GM23338 (cell line): ENCODE data around the gene SLC25A22. TPM values are rescaled to one million over a fixed set of nuclear protein-coding genes. Genes with fewer than 3 reads are reported as not detected.
A peak's percentile ranks its signal among the peaks of the same experiment; 100 is the strongest.

Experiments used
- ATAC-seq: fragments of 200-7000 bp; cut with Tn5 transposase; 3 replicates; pipeline ENCODE4 v1.9.1; 2020
- DNase-seq: peaks from one replicate; pipeline ENCODE4 v3.0.0-alpha.2; 2015; ENCODE audit warnings: low spot score
- H2AFZ ChIP-seq: fragments of 200-600 bp; sonication (generic); 2 replicates; pipeline ENCODE4 v1.8.0; 2016; ENCODE audit warnings: antibody characterized with exemption, mild to moderate bottlenecking, moderate library complexity
- H3F3A ChIP-seq: fragments of 200-600 bp; sonication (generic); replicated peaks from 2 replicates; pipeline ENCODE4 v1.8.0; 2017; ENCODE audit warnings: antibody characterized with exemption, mixed run types, low read depth
- H3K27ac ChIP-seq: fragments of 200-600 bp; sonication (generic); 2 replicates; pipeline ENCODE4 v1.6.1; 2016; ENCODE audit warnings: low read depth
- H3K27me3 ChIP-seq: fragments of 200-600 bp; sonication (generic); 2 replicates; pipeline ENCODE4 v1.8.0; 2016; ENCODE audit warnings: mild to moderate bottlenecking, mixed run types, moderate library complexity; ENCODE audit not compliant: insufficient read depth
- H3K36me3 ChIP-seq: fragments of 200-600 bp; sonication (generic); 2 replicates; pipeline ENCODE4 v1.8.0; 2016; ENCODE audit warnings: mild to moderate bottlenecking; ENCODE audit not compliant: insufficient read depth
- H3K4me1 ChIP-seq: fragments of 200-600 bp; sonication (generic); 2 replicates; pipeline ENCODE4 v1.8.0; 2016; ENCODE audit warnings: mild to moderate bottlenecking, moderate library complexity; ENCODE audit not compliant: insufficient read depth
- H3K4me2 ChIP-seq: fragments of 200-600 bp; sonication (generic); 2 replicates; pipeline ENCODE4 v1.7.1; 2017; ENCODE audit warnings: mixed run types
- H3K4me3 ChIP-seq: fragments of 200-600 bp; sonication (generic); 2 replicates; pipeline ENCODE4 v1.6.1; 2016; ENCODE audit warnings: mixed run types
- H3K79me2 ChIP-seq: fragments of 200-600 bp; sonication (generic); replicated peaks from 2 replicates; pipeline ENCODE4 v1.8.0; 2017; ENCODE audit warnings: mild to moderate bottlenecking; ENCODE audit not compliant: insufficient read depth
- H3K9me2 ChIP-seq: fragments of 200-600 bp; sonication (generic); 2 replicates; pipeline ENCODE4 v1.8.0; 2017; ENCODE audit not compliant: insufficient read depth
- H4K20me1 ChIP-seq: fragments of 200-600 bp; sonication (generic); replicated peaks from 2 replicates; pipeline ENCODE4 v1.8.0; 2017; ENCODE audit warnings: mild to moderate bottlenecking; ENCODE audit not compliant: insufficient read depth
- H3K27ac Mint-ChIP-seq: 2 replicates; pipeline ENCODE4 v1.8.0; 2020; ENCODE audit warnings: inconsistent platforms, mild to moderate bottlenecking, moderate library complexity, mixed read lengths
- H3K27me3 Mint-ChIP-seq: 3 replicates; pipeline ENCODE4 v1.8.0; 2022; ENCODE audit warnings: low read depth, mild to moderate bottlenecking, moderate library complexity, mixed read lengths, inconsistent platforms; ENCODE audit not compliant: insufficient read depth, poor library complexity
- H3K36me3 Mint-ChIP-seq: 3 replicates; pipeline ENCODE4 v1.8.0; 2021; ENCODE audit warnings: low read depth, mild to moderate bottlenecking, inconsistent platforms, moderate library complexity, mixed read lengths
- H3K4me1 Mint-ChIP-seq: 3 replicates; pipeline ENCODE4 v1.8.0; 2020; ENCODE audit warnings: mild to moderate bottlenecking, inconsistent platforms, mixed read lengths
- H3K4me3 Mint-ChIP-seq: 3 replicates; pipeline ENCODE4 v1.8.0; 2021; ENCODE audit warnings: moderate library complexity, mild to moderate bottlenecking, inconsistent platforms, mixed read lengths
- H3K9me3 Mint-ChIP-seq: 3 replicates; pipeline ENCODE4 v1.8.0; 2020; ENCODE audit warnings: moderate library complexity, mild to moderate bottlenecking, inconsistent platforms, mixed read lengths
- ETS1 ChIP-seq: IDR thresholded peaks from 2 replicates; pipeline ENCODE4 v1.6.1; 2016; ENCODE audit warnings: antibody characterized with exemption
- EZH2 ChIP-seq: fragments of 200-600 bp; sonication (generic); IDR thresholded peaks from one replicate; pipeline ENCODE4 v1.8.0; 2017; ENCODE audit warnings: antibody characterized with exemption, mild to moderate bottlenecking, low read depth; ENCODE audit not compliant: unreplicated experiment
- EZH2phosphoT487 ChIP-seq: fragments of 200-600 bp; sonication (generic); IDR thresholded peaks from one replicate; pipeline ENCODE4 v1.8.1; 2018; ENCODE audit warnings: antibody characterized with exemption; ENCODE audit not compliant: unreplicated experiment
- JUNB ChIP-seq: IDR thresholded peaks from one replicate; pipeline ENCODE4 v1.6.1; 2016; ENCODE audit warnings: antibody characterized with exemption; ENCODE audit not compliant: unreplicated experiment
- NANOG ChIP-seq: IDR thresholded peaks from 2 replicates; pipeline ENCODE4 v1.6.1; 2016; ENCODE audit warnings: antibody characterized with exemption, borderline replicate concordance
- REST ChIP-seq: IDR thresholded peaks from one replicate; pipeline ENCODE4 v1.6.1; 2018; ENCODE audit warnings: antibody characterized with exemption; ENCODE audit not compliant: unreplicated experiment
- STAT1 ChIP-seq: IDR thresholded peaks from one replicate; pipeline ENCODE4 v1.6.1; 2016; ENCODE audit warnings: antibody characterized with exemption; ENCODE audit not compliant: unreplicated experiment
- ZNF114 ChIP-seq: fragments of 250-450 bp; sonication (Bioruptor Pico); IDR thresholded peaks from 2 replicates; pipeline ENCODE4 v1.5.0; 2020; ENCODE audit warnings: mild to moderate bottlenecking, moderate library complexity
- ZNF462 ChIP-seq: fragments of 250-450 bp; sonication (Bioruptor Pico); IDR thresholded peaks from 2 replicates; pipeline ENCODE4 v1.5.0; 2020; ENCODE audit warnings: mild to moderate bottlenecking, moderate library complexity
- polyA plus RNA-seq: library from polyadenylated mRNA; unstranded; fragments of >200 nt; fragmentation: Nextera tagmentation; extraction: Ambion mirVana; gene quantifications from 2 replicates; pipeline ENCODE4 v1.2.1, GENCODE V29; 2016
- total RNA-seq: library from RNA; depleted of rRNA; stranded (reverse); fragments of >200 nt; shearing (Covaris generic); gene quantifications from 2 replicates; pipeline ENCODE4 v1.2.3, GENCODE V29; 2014
- TF ChIP-seq, protein P1 (sequence below), 2 experiments: fragments of 200-600 bp in 1 of 2; sonication (generic) in 1 of 2; conservative IDR thresholded peaks; 2 replicates each; pipeline versions ENCODE4 v1.5.1 to v1.6.1; 2016 to 2017; ENCODE audit warnings: antibody characterized with exemption in 2 of 2, low read depth in 2 of 2, mild to moderate bottlenecking in 2 of 2, moderate library complexity in 1 of 2

The SLC25A22 gene
- total and polyA plus RNA-seq, 2 experiments from 2014 or later: 21.0 to 46.4 TPM

DNA sequence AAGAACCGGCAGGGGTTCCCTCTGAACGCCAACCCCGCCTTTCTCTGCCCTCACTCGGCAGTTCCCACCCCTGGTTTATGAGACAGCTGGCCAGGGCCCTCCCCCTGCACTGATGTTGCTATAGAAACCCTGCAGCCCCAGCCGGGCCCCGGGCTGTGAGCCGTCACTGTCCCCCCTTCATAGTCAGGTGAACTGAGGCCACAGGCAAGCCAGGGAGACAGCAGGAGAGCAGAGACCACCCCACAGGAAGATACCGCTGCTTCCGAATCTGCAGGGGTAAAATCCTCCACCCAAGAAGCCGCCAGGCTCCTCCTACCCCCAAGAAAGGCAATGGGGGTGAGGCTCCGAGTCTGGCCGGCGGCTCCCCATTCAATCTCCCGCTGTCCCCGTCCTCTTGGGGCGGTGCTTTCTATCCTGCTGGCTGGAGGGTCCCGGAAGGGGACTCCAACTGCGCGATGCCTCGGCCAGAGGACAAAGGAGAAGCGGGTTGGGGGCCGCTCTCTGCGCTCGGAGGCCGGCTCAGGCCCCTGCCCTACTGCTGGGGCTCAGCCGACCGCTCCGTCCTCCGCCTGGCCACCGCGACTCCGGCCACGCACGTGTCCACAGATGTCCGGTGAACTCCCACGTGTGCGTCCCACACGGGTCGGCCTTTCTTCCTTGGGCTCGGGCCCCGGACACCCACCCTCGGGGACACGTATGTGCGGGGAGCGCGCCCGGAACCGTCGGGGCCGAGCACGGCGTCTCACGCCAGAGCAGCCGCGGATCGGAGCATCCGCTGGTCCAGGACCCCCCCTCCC, 587 bp downstream of the SLC25A22 start (continued):
- TF ChIP-seq, protein P1, sequence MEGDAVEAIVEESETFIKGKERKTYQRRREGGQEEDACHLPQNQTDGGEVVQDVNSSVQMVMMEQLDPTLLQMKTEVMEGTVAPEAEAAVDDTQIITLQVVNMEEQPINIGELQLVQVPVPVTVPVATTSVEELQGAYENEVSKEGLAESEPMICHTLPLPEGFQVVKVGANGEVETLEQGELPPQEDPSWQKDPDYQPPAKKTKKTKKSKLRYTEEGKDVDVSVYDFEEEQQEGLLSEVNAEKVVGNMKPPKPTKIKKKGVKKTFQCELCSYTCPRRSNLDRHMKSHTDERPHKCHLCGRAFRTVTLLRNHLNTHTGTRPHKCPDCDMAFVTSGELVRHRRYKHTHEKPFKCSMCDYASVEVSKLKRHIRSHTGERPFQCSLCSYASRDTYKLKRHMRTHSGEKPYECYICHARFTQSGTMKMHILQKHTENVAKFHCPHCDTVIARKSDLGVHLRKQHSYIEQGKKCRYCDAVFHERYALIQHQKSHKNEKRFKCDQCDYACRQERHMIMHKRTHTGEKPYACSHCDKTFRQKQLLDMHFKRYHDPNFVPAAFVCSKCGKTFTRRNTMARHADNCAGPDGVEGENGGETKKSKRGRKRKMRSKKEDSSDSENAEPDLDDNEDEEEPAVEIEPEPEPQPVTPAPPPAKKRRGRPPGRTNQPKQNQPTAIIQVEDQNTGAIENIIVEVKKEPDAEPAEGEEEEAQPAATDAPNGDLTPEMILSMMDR (conservative IDR thresholded peaks at IDR 0.05; ENCODE audit: low read depth in 2 of 2): no peak

DNA sequence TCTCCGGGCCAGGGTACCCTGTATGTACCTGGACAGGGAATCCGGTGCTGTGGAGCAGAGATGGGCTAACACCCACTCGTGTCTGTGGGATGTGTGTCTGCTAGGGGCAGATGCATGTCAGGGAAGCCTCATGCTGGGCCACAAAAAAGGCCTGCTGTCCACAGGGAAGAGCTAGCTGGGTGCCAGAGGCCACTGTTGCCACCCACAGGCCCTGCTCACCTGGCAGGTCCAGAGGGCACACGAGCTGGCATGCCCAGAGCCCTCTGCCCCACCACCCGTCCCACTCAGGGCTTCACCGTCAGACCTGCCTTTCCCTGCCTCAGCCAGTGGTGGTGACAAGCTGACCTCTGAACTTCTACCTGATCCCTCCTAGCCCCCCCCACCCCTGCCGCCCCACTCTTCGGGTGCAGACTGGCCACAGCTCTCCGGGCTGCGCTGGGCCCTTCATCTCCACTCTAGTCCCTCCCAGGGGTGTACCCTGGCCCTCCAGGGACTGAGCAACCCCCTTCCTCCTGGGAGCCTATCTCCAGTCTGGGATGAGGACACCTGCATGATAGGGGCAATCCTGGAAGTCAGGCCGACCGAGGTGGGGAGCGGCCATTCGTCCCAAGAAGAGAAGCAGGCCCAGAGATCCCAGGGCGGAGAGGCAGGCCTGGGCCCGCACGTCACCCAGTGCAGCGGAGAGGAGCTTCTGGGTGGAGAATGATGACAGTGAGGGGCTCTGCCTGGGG, 1.4 kb downstream of the SLC25A22 start:
- no peaks in the 10 kb centered on the region for H4K20me1 ChIP-seq
- ATAC-seq: no peak
- TF ChIP-seq ZNF114 (CRISPR knock-in tag) (no peak), ETS1 (no peak), STAT1 (no peak), EZH2phosphoT487 (no peak), NANOG (no peak), JUNB (no peak), REST (no peak), ZNF462 (CRISPR knock-in tag) (no peak), EZH2 (no peak)

More for the DNA sequence above, 1.4 kb downstream of the SLC25A22 start:
- Mint-ChIP-seq H3K9me3 (no peaks in the 10 kb centered on the region), H3K4me1 (peaks cover 16% of the 10 kb centered on the region; the same call in 2 of the 3 replicates), H3K27ac (no peak overlapping the region; the same call in 1 of the 2 replicates), H3K36me3 (peaks cover 6% of the 10 kb centered on the region; the same call in 1 of the 3 replicates), H3K27me3 (peaks cover 4% of the 10 kb centered on the region), H3K4me3 (peak overlapping the region; percentile 81)
- H3K4me1 ChIP-seq: peaks cover 8% of the 10 kb centered on the region; the same call in 1 of the 2 replicates
- no peaks in the 10 kb centered on the region; the same call in 1 of the 2 replicates for H3K79me2 ChIP-seq
- DNase-seq: no peak
- no peaks in the 10 kb centered on the region for H3K36me3 ChIP-seq
- H3K27me3 ChIP-seq: no peaks in the 10 kb centered on the region
- H2AFZ ChIP-seq: no peak overlapping the region
- H3K9me2 ChIP-seq: no peaks in the 10 kb centered on the region
- H3K4me2 ChIP-seq: peak overlapping the region; percentile 95
- peaks cover 14% of the 10 kb centered on the region for H3F3A ChIP-seq
- peak overlapping the region; percentile 69; the same call in 1 of the 2 replicates for H3K27ac ChIP-seq
- peak overlapping the region; percentile 86 for H3K4me3 ChIP-seq
